Epidermal melanocyte (primary cell): ENCODE data around the gene TMEM89.
A peak's percentile ranks its signal among the peaks of the same experiment; 100 is the strongest.

Experiments used
- DNase-seq: peaks from one replicate; pipeline ENCODE4 v3.0.0; 2011; ENCODE audit warnings: low spot score; ENCODE audit not compliant: insufficient read length

TMEM89 gene

GRCh38 chr3:48642605-48643004, 21.0 kb upstream of the TMEM89 start:
- no peak for DNase-seq

GRCh38 chr3:48641396-48641795, 19.8 kb upstream of the TMEM89 start:
- no peak for DNase-seq

GRCh38 chr3:48639944-48640606, 18.5 kb upstream of the TMEM89 start:
- no peak for DNase-seq

GRCh38 chr3:48637305-48637704, 15.7 kb upstream of the TMEM89 start:
- no peak for DNase-seq

GRCh38 chr3:48636149-48636655, 14.6 kb upstream of the TMEM89 start:
- DNase-seq, result no peak

GRCh38 chr3:48635222-48636021, 13.9 kb upstream of the TMEM89 start, which contains the start of gene SLC26A6:
SLC26A6 (minus strand) TSS chr3:48635461; CDS start chr3:48635393, 68 bp downstream.
- peak; percentile 100 for DNase-seq

- peak; percentile 90 for DNase-seq
Measured at GRCh38 chr3:48634661-48635221, 13.2 kb upstream of the TMEM89 start.

GRCh38 chr3:48633743-48634142, 12.2 kb upstream of the TMEM89 start:
- no peak for DNase-seq

GRCh38 chr3:48633256-48633655, 11.7 kb upstream of the TMEM89 start:
- no peak for DNase-seq

GRCh38 chr3:48631516-48632448, 10.2 kb upstream of the TMEM89 start:
- no peak for DNase-seq

GRCh38 chr3:48630833-48631232, 9.3 kb upstream of the TMEM89 start:
- no peak for DNase-seq

- DNase-seq, result no peak
Measured at GRCh38 chr3:48630407-48630806, 8.8 kb upstream of the TMEM89 start.

- no peak for DNase-seq
Measured at GRCh38 chr3:48629894-48630293, 8.3 kb upstream of the TMEM89 start.

GRCh38 chr3:48628277-48629017, 6.9 kb upstream of the TMEM89 start:
- DNase-seq, result no peak

GRCh38 chr3:48625600-48625999, 4.0 kb upstream of the TMEM89 start:
- no peak for DNase-seq

- no peak for DNase-seq
Measured at GRCh38 chr3:48624767-48625166, 3.2 kb upstream of the TMEM89 start.

GRCh38 chr3:48623851-48624547, 2.4 kb upstream of the TMEM89 start:
- no peak for DNase-seq

GRCh38 chr3:48619541-48620524, 1.7 kb downstream of the TMEM89 start:
- no peak for DNase-seq

- DNase-seq, result no peak
Measured at GRCh38 chr3:48617559-48617958, 4.0 kb downstream of the TMEM89 start.
